ENCODE results near the gene CXCL14. TPM values are rescaled to one million over a fixed set of nuclear protein-coding genes. Genes with fewer than 3 reads are reported as not detected.

Gene CXCL14, protein sequence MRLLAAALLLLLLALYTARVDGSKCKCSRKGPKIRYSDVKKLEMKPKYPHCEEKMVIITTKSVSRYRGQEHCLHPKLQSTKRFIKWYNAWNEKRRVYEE
- polyA plus RNA-seq (2012; rRNA removed): 0.05 and 0.08 TPM in 2 replicates
- 0.04 and 0.09 TPM in 2 replicates for polyA plus RNA-seq (2012; cell fraction: cytosol; rRNA removed)
- 0.05 TPM in 2 replicates for polyA plus RNA-seq (2012; cell fraction: nucleus; rRNA removed)

DNA sequence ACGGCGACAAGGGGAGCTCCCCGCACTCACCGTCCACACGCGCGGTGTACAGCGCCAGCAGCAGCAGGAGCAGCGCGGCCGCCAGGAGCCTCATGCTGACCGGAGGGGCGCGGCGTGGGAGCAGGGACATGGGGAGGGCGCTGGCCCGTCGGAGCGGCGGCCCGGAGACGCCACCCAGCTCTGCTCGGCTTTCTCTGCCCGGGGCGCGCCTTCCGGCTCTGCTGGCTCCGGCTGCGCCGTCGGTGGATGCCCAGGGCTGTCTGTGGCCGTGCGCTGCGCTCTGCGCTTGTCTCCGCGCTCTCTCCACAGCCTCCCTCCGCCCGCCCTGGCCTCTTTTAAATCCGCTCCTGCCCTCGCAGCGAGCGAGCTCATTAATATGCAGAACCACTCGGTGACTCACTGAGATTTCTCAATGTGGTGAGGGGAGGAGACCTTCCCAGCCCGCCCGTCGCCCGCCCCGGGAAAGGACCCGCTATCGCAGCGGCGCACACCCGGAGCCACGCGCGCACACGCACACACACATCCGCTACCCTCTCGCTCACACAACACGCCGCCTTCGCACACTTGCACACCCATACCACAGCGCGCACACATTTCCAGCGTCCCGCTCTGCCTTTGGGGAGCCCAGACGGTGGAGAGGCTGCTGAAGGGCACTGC lies at the start of gene CXCL14:
CXCL14 (minus strand) TSS at position 307 of the 657 bp plus-strand sequence; CDS start at position 94, 213 bp downstream.
- H3K9ac ChIP-seq: no peak within 1 kb of the TSS
- no peak within 1 kb of the TSS for H3K4me3 ChIP-seq (ENCODE audit: low read depth in 2 of 2, low read length in 1 of 2)
- H3K4me2 ChIP-seq: peak within 1 kb of the TSS; percentile 33; the same call in 1 of the 2 replicates

DNA sequence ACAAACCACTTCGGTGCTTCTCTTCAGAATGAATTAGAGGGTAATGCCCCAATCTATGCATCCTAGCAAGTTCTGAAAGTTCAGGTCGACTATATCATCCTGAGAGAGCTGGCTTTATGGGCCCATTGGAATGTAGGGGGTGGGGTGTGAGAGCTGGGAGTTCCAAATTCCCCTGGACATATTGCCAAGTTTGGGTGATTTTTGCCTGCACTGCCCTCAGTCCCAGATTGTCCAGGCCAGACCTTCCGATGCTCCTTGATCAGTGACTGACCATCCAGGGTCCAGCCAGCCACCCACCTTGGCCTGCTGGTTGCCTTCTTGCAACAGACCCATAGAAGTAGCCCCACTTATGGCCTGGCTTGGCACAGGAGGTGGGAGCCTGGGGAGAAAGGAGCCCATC lies 47.8 kb upstream of the CXCL14 start:
- H3K9me2 ChIP-seq: no peaks in the 10 kb centered on the region
- no peaks in the 10 kb centered on the region for H3K27me3 ChIP-seq (ENCODE audit: insufficient read depth)
- H3K4me1 ChIP-seq (ENCODE audit: control insufficient read depth in 1 of 2, insufficient read depth in 2 of 2, low read depth in 1 of 2, low read length in 1 of 2): no peaks in the 10 kb centered on the region
- H3K4me3 ChIP-seq (ENCODE audit: low read depth in 2 of 2, low read length in 1 of 2): no peak overlapping the region
- no peaks in the 10 kb centered on the region for H3K36me3 ChIP-seq (replicated peaks in 1 of 2; ENCODE audit: control insufficient read depth in 1 of 2, insufficient read depth in 2 of 2, low read length in 1 of 2)
- no peak overlapping the region for H3K27ac ChIP-seq (ENCODE audit: low read depth in 2 of 2, low read length in 1 of 2)
- 27% methylated on average over 2 of the region's 3 CpGs for WGBS (ENCODE audit: low lambda C conversion rate)
- H3K4me2 ChIP-seq: no peak overlapping the region
- no peak overlapping the region for H3K9ac ChIP-seq
- ChIA-PET POLR2A (no interaction called here), CTCF (interaction anchor here (1.0 kb wide), 1 partner anchor 94 kb away, joined by 4 read pairs; no protein-coding TSS in a partner anchor)
- no peak overlapping the region for H2AFZ ChIP-seq (ENCODE audit: low read depth)
- no peaks in the 10 kb centered on the region for H4K20me1 ChIP-seq (ENCODE audit: insufficient read depth)
- DNase-seq: no peak
- no peaks in the 10 kb centered on the region for H3F3A ChIP-seq (replicated peaks; ENCODE audit: insufficient read depth)
- H3K9me3 ChIP-seq: no peaks in the 10 kb centered on the region
- H3K79me2 ChIP-seq (ENCODE audit: insufficient read depth): no peaks in the 10 kb centered on the region
- TF ChIP-seq, protein P1, sequence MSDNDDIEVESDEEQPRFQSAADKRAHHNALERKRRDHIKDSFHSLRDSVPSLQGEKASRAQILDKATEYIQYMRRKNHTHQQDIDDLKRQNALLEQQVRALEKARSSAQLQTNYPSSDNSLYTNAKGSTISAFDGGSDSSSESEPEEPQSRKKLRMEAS (IDR thresholded peaks at IDR 0.05; ENCODE audit: low read depth): no peak
- TF ChIP-seq CHD2 (IDR thresholded peaks at IDR 0.05; ENCODE audit: low read length, partially characterized antibody) (no peak), NFIC (IDR thresholded peaks at IDR 0.05; ENCODE audit: borderline replicate concordance) (no peak), GABPA (IDR thresholded peaks at IDR 0.05; ENCODE audit: low read depth) (no peak), FOSL2 (IDR thresholded peaks at IDR 0.05; ENCODE audit: borderline replicate concordance, low read depth) (no peak), JUND (IDR thresholded peaks at IDR 0.05) (no peak)
- TF ChIP-seq, protein P2, sequence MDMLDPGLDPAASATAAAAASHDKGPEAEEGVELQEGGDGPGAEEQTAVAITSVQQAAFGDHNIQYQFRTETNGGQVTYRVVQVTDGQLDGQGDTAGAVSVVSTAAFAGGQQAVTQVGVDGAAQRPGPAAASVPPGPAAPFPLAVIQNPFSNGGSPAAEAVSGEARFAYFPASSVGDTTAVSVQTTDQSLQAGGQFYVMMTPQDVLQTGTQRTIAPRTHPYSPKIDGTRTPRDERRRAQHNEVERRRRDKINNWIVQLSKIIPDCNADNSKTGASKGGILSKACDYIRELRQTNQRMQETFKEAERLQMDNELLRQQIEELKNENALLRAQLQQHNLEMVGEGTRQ (IDR thresholded peaks at IDR 0.05; ENCODE audit: borderline replicate concordance, low read depth, low read length): no peak
- TF ChIP-seq, protein P3, sequence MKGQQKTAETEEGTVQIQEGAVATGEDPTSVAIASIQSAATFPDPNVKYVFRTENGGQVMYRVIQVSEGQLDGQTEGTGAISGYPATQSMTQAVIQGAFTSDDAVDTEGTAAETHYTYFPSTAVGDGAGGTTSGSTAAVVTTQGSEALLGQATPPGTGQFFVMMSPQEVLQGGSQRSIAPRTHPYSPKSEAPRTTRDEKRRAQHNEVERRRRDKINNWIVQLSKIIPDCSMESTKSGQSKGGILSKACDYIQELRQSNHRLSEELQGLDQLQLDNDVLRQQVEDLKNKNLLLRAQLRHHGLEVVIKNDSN (IDR thresholded peaks at IDR 0.05; ENCODE audit: borderline replicate concordance, low read depth): no peak
- TF ChIP-seq, protein P4, sequence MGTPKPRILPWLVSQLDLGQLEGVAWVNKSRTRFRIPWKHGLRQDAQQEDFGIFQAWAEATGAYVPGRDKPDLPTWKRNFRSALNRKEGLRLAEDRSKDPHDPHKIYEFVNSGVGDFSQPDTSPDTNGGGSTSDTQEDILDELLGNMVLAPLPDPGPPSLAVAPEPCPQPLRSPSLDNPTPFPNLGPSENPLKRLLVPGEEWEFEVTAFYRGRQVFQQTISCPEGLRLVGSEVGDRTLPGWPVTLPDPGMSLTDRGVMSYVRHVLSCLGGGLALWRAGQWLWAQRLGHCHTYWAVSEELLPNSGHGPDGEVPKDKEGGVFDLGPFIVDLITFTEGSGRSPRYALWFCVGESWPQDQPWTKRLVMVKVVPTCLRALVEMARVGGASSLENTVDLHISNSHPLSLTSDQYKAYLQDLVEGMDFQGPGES (IDR thresholded peaks at IDR 0.05; ENCODE audit: low read depth, low read length): no peak

More for the DNA sequence above, at the start of gene CXCL14:
- Histone ChIP-seq H4K20me1 (ENCODE audit: insufficient read depth) (no peaks in the 10 kb centered on the region), H3K27ac (ENCODE audit: low read depth in 2 of 2, low read length in 1 of 2) (no peak within 1 kb of the TSS), H3K4me1 (ENCODE audit: control insufficient read depth in 1 of 2, insufficient read depth in 2 of 2, low read depth in 1 of 2, low read length in 1 of 2) (no peaks in the 10 kb centered on the region), H2AFZ (ENCODE audit: low read depth) (no peak within 1 kb of the TSS), H3K9me3 (no peaks in the 10 kb centered on the region), H3K79me2 (ENCODE audit: insufficient read depth) (no peaks in the 10 kb centered on the region), H3K27me3 (ENCODE audit: insufficient read depth) (peaks cover 57% of the 10 kb centered on the region), H3K36me3 (replicated peaks in 1 of 2; ENCODE audit: control insufficient read depth in 1 of 2, insufficient read depth in 2 of 2, low read length in 1 of 2) (no peaks in the 10 kb centered on the region), H3K9me2 (no peaks in the 10 kb centered on the region), H3F3A (replicated peaks; ENCODE audit: insufficient read depth) (no peaks in the 10 kb centered on the region)
- DNase-seq: no peak
- POLR2A ChIA-PET: no interaction called here
- CTCF ChIA-PET: interaction anchor here (1.6 to 25.1 kb wide), 3 partner anchors 18 to 251 kb away, joined by 5 to 409 read pairs (median 10); no protein-coding TSS in a partner anchor
- TF ChIP-seq RCOR1 (IDR thresholded peaks at IDR 0.05; ENCODE audit: low read length) (no peak), TEAD4 (IDR thresholded peaks at IDR 0.05; ENCODE audit: borderline replicate concordance, insufficient read depth) (no peak), POLR2AphosphoS5 (IDR thresholded peaks at IDR 0.05; ENCODE audit: low read depth, low read length) (no peak), TAF1 (IDR thresholded peaks at IDR 0.05; ENCODE audit: borderline replicate concordance, low read depth, low read length) (no peak), NRF1 (IDR thresholded peaks at IDR 0.05; ENCODE audit: low read depth, low read length) (no peak), NFIC (IDR thresholded peaks at IDR 0.05; ENCODE audit: borderline replicate concordance) (no peak), RXRA (IDR thresholded peaks at IDR 0.05; ENCODE audit: borderline replicate concordance, low read depth) (no peak), RAD21 (IDR thresholded peaks at IDR 0.05; ENCODE audit: low read length) (no peak), FOSL2 (IDR thresholded peaks at IDR 0.05; ENCODE audit: borderline replicate concordance, low read depth) (no peak), YY1 (IDR thresholded peaks at IDR 0.05; ENCODE audit: low read depth) (no peak), SIN3A (IDR thresholded peaks at IDR 0.05; ENCODE audit: borderline replicate concordance, low read depth, low read length) (no peak), MXI1 (IDR thresholded peaks at IDR 0.05; ENCODE audit: low read depth, low read length) (no peak), FOXM1 (IDR thresholded peaks at IDR 0.05; ENCODE audit: low read depth) (no peak), SMC3 (IDR thresholded peaks at IDR 0.05; ENCODE audit: low read depth, low read length) (no peak), FOXJ3 (CRISPR knock-in tag; IDR thresholded peaks at IDR 0.05) (no peak), EZH2phosphoT487 (IDR thresholded peaks at IDR 0.05; ENCODE audit: borderline replicate concordance, low read depth) (no peak), EP300 (IDR thresholded peaks at IDR 0.05; ENCODE audit: borderline replicate concordance in 1 of 2, low read depth in 1 of 2, low read length in 1 of 2) (no peak)
- TF ChIP-seq, protein P4 (IDR thresholded peaks at IDR 0.05; ENCODE audit: low read depth, low read length): no peak
- TF ChIP-seq, protein P1 (IDR thresholded peaks at IDR 0.05; ENCODE audit: low read depth): no peak
- TF ChIP-seq, protein P3 (IDR thresholded peaks at IDR 0.05; ENCODE audit: borderline replicate concordance, low read depth): no peak
- WGBS (ENCODE audit: low lambda C conversion rate): 17% methylated on average over 38 of the region's 68 CpGs
